Astrocyte of the spinal cord (primary cell): ENCODE results near the gene LILRB3.

Experiments used
- DNase-seq: peaks from one replicate; pipeline ENCODE4 v3.0.0; 2011; ENCODE audit warnings: low read depth, low spot score
- H3K4me3 ChIP-seq: 2 replicates; pipeline ENCODE4 v1.5.1; 2011; ENCODE audit warnings: low read depth, mild to moderate bottlenecking, low read length, moderate library complexity
- in situ Hi-C: cut with HindIII; loops from 2 replicates; pipeline ENCODE4 v1.10.0; 2017; ENCODE audit warnings: low sequenced_read_pairs
- TF ChIP-seq, protein P1 (sequence below): IDR thresholded peaks from 2 replicates; pipeline ENCODE4 v1.5.1; 2012; ENCODE audit warnings: low read depth, mild to moderate bottlenecking, low read length, inconsistent platforms

LILRB3 gene

DNA sequence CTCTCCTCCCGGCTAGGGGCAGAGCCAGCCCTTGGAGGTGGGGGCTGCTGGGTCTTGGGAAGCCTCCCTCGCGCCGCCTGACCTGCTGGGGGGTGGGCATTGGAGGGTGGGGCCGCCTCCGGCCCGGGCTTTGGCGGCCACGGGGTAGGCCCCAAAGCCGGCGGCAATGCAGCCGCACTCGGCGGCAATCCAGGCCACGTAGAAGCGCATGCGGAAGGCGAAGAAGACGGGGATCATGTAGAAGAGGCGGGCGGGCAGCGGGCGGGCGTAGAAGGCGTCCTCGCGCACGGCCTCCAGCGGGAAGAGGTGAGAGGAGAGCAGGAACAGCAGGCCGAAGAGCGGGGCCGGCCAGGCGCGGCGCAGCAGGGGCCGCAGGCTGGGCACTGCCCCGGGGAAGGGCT lies 42.1 kb downstream of the LILRB3 start:
- in situ Hi-C loops = no loop called here
- TF ChIP-seq, protein P1, sequence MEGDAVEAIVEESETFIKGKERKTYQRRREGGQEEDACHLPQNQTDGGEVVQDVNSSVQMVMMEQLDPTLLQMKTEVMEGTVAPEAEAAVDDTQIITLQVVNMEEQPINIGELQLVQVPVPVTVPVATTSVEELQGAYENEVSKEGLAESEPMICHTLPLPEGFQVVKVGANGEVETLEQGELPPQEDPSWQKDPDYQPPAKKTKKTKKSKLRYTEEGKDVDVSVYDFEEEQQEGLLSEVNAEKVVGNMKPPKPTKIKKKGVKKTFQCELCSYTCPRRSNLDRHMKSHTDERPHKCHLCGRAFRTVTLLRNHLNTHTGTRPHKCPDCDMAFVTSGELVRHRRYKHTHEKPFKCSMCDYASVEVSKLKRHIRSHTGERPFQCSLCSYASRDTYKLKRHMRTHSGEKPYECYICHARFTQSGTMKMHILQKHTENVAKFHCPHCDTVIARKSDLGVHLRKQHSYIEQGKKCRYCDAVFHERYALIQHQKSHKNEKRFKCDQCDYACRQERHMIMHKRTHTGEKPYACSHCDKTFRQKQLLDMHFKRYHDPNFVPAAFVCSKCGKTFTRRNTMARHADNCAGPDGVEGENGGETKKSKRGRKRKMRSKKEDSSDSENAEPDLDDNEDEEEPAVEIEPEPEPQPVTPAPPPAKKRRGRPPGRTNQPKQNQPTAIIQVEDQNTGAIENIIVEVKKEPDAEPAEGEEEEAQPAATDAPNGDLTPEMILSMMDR = no peak
- H3K4me3 ChIP-seq = no peak overlapping the region
- no peak for DNase-seq

DNA sequence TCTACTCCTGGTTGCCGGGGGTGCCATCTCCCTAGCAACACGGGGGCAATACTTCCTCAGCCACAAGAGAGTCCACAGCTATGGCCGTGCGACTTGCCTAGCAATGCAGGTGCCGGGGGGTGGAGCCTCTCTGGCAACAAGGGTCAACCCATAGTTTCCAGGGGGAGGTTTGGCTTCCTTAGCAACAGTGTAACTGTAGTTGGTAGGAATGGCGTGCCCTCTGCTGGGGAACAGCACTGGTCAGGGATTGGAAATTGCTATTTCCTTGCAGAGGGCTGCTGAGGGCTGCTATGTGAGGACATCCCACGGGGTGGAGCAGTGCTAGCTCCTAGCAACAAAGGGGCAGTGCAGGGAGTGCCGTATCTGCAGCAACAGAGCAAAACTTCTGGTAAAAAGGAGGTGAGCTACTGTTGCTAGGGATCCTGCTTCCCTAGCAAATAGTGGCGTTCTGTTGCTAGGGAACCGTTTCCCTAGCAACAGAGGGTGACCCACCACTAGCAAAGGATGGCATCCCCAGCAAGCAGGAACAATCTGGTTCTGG lies 42.8 kb downstream of the LILRB3 start:
- TF ChIP-seq, protein P1 = peak; percentile 73
- no peak overlapping the region for H3K4me3 ChIP-seq
- in situ Hi-C loops = no loop called here
- peak; percentile 84 for DNase-seq

DNA sequence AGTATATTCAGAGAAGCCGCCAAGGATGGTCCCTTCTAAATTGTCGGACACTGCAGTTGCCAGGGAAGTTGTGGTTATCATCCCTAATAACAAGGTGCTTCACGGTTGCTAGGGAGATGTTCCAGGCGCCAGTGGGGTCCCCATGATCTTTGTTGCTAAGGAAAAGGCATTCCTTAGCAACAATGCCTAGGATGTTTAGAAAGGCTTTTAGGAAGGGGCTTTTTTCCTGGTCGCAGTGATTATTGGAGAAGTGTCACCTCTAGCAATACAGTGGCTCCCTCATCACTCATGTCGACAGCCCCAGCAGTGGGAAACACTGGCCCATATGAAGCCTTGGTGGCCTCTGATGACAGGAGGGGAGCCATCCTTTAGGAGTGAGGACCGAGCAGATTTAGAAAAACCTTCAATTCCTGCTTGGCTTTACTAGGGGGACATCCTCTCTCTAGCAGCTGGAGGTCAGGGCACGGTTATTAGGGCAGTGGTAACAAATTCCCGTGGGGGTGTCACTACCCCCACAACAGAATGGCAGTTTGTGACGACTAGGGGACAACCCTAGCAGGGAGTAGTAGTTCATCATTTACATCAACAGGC lies 43.5 kb downstream of the LILRB3 start:
- in situ Hi-C loops = no loop called here
- TF ChIP-seq, protein P1 = no peak
- H3K4me3 ChIP-seq = no peak overlapping the region
- no peak for DNase-seq

DNA sequence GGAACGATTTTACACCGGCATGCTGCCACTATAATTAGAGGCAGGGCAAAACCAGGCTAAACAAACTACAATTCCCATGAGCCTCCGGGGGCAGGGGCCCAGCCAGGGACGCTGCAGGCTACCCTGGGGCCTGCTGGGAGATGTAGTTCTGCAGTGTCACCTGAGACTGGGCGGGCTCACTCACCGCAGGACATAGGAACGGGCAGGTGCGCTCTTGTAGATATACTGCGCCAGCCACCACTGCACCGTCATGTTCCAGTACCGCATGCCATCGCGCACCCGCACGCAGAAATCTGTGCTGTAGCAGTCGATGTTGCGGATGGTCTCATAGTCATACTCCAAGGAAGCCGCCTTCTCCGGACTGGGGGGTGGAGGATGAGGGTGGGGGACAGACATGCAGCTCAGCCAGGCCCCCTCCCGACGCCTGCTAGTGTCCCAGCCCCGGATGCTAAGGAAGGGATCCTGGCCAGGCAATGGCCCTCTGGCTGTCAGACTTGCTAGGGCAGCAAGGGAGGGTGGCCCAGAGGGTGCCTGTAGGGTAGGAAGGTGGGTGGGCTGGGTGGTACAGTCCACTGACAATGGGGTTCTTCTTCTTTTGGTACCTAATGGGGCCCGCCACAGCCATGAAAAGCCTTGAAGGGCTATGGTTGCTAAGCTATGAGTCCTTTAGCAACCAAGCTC lies 44.1 kb downstream of the LILRB3 start:
- no peak for DNase-seq
- H3K4me3 ChIP-seq = no peak overlapping the region
- TF ChIP-seq, protein P1 = no peak
- in situ Hi-C loops = no loop called here

DNA sequence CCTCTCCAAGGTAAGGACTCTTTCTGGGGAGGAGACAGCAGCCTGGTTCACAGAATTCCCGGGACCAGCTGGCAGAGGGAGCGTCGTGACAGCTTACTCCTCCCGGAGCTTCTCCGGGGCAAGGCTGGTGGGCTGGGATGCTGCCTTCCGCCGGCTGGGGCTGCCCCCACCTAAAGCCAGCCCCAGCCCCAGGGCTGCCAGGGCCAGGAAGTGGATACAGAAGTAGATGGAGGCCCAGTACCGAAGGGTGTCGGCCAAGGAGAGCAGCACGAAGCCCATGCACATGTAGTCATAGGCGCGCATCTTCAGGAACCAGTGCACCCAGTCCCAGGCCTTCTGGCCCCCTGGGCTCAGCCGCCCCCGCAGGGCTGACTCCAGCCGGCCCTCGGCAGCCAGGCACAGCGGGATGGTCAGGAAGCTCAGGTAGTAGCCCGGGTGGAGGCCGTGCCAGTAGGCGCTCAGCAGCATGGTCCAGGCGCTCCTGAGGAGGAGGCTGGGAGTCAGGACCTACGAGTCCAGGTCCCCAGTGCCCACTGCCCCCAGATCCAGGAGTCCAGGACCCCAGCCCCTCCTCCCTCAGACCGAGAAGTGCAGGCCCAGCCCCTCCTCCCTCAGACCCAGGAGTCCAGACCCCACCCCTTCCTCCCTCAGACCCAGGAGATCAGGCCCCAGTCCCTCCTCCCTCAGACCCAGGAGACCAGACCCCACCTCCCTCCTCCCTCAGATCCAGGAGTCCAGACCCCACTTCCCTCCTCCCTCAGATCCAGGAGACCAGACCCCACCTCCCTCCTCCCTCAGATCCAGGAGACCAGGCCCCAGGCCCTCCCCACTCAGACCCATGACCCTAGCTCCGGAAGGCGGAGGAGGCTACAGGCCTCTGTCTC lies 48.6 kb downstream of the LILRB3 start:
- TF ChIP-seq, protein P1 = no peak
- DNase-seq = no peak
- H3K4me3 ChIP-seq = no peak overlapping the region
- in situ Hi-C loops = no loop called here

DNA sequence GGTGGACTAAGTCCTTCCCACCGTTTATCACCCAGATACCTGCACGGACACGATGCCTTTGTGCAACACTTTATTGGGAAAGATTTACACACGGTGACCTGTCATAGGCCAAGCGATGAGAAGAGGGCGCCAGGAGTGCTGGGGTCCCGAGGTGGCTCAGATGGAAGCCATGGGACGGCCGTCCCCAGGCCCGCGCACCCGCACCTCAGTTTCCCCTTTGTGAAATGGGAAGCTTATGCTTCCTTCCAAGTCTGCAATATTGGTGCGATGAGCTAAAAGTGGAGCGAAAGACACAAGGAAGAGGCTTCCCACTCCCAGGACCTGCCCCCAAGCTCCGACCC lies 49.5 kb downstream of the LILRB3 start:
- in situ Hi-C loops = no loop called here
- no peak for DNase-seq
- no peak overlapping the region for H3K4me3 ChIP-seq
- TF ChIP-seq, protein P1 = no peak
